ENCODE data around the gene NTHL1. TPM values are rescaled to one million over a fixed set of nuclear protein-coding genes. Genes with fewer than 3 reads are reported as not detected.

Gene NTHL1
- total and polyA plus RNA-seq, 2 of the 4 experiments (the other 2 are of a cell fraction), result 22.8 to 28.0 TPM

- no peak overlapping the region for H2BK20ac ChIP-seq (ENCODE audit: low read depth, low read length)
- no peak overlapping the region for H3K4me2 ChIP-seq (ENCODE audit: low read depth, low read length)
- intact Hi-C loops (cut with micrococcal nuclease) (no loop called here), in situ Hi-C loops (cut with MboI; ENCODE audit: low sequenced_read_pairs) (no loop called here), dilution Hi-C loops (cut with HindIII; ENCODE audit: low sequenced_read_pairs, unreplicated experiment) (no loop called here)
- no peak overlapping the region for H3K18ac ChIP-seq (ENCODE audit: low read depth, low read length)
- H4K20me1 ChIP-seq (ENCODE audit: insufficient read depth, low read length), result no peaks in the 10 kb centered on the region; the same call in 1 of the 2 replicates
- H2BK15ac ChIP-seq (ENCODE audit: low read depth, low read length), result no peak overlapping the region
- no peak overlapping the region for H2BK120ac ChIP-seq (ENCODE audit: low read depth, low read length)
- H3K79me1 ChIP-seq (ENCODE audit: low read depth in 1 of 2, low read length in 2 of 2), result peaks cover 0 to 9% of the 10 kb centered on the region in 2 experiments; a peak in 1 of 4 replicates
- H2AK9ac ChIP-seq (replicated peaks; ENCODE audit: low read depth, low read length, poor library complexity), result no peak overlapping the region
- no peak overlapping the region for H3K14ac ChIP-seq (replicated peaks; ENCODE audit: low read depth, low read length)
- WGBS, 2 experiments (ENCODE audit: extremely low coverage in 2 of 2, insufficient read length in 1 of 2), result 95% methylated on average over 12 of the region's 28 CpGs; no CpG with 5 or more reads in 1 of the 2 experiments
- ATAC-seq (ENCODE audit: low read depth), result no peak
- ChIA-PET POLR2A (ENCODE audit: unreplicated experiment) (no interaction called here), CTCF (no interaction called here)
- H3K4me3 ChIP-seq (ENCODE audit: insufficient read depth, low read depth, low read length), result no peak overlapping the region
- no peaks in the 10 kb centered on the region for H3K27me3 ChIP-seq (ENCODE audit: control insufficient read depth, insufficient read depth, low read length)
- no peak overlapping the region for H4K5ac ChIP-seq (ENCODE audit: low read depth, low read length)
- H3K4ac ChIP-seq (ENCODE audit: low read depth, low read length), result no peak overlapping the region
- H4K91ac ChIP-seq (ENCODE audit: insufficient read depth, low read depth, low read length), result no peak overlapping the region
- H3K36me3 ChIP-seq (ENCODE audit: control insufficient read depth, insufficient read depth, low read length), result peaks cover 64% of the 10 kb centered on the region
- 0 out of 2 replicates have a peak, but pooled peaks cover 5% of the 10 kb centered on the region for H3K9me1 ChIP-seq (ENCODE audit: insufficient read depth, low read length)
- no peaks in the 10 kb centered on the region for H3K4me1 ChIP-seq (ENCODE audit: control insufficient read depth, insufficient read depth, low read length)
- TF ChIP-seq CHD1 (IDR thresholded peaks at IDR 0.05; ENCODE audit: low read depth, low read length) (no peak), FOS (IDR thresholded peaks at IDR 0.05; ENCODE audit: low read depth, low read length) (no peak), SMC3 (IDR thresholded peaks at IDR 0.05; ENCODE audit: low read depth, low read length) (no peak), RFX5 (IDR thresholded peaks at IDR 0.05; ENCODE audit: low read depth, low read length) (no peak), CEBPB (IDR thresholded peaks at IDR 0.05; ENCODE audit: low read depth, low read length) (no peak), MXI1 (IDR thresholded peaks at IDR 0.05; ENCODE audit: borderline replicate concordance, low read depth, low read length) (no peak), NFE2L2 (IDR thresholded peaks at IDR 0.05; ENCODE audit: low read depth, low read length) (no peak), MAZ (IDR thresholded peaks at IDR 0.05; ENCODE audit: borderline replicate concordance, low read depth, low read length) (no peak), MAFK (IDR thresholded peaks at IDR 0.05; ENCODE audit: low read depth, low read length) (no peak), ELK1 (IDR thresholded peaks at IDR 0.05; ENCODE audit: borderline replicate concordance, low read depth, low read length) (no peak), USF2 (IDR thresholded peaks at IDR 0.05; ENCODE audit: low read depth, low read length) (no peak), BHLHE40 (IDR thresholded peaks at IDR 0.05; ENCODE audit: low read depth, low read length) (no peak), RAD21 (IDR thresholded peaks at IDR 0.05; ENCODE audit: low read length) (no peak), RCOR1 (IDR thresholded peaks at IDR 0.05; ENCODE audit: insufficient replicate concordance, low read length) (no peak), CTCF (conservative IDR thresholded peaks at IDR 0.05; ENCODE audit: low read depth, low read length) (no peak), POLR2A (IDR thresholded peaks at IDR 0.05; ENCODE audit: low read depth, low read length) (no peak)
- no peak overlapping the region for H3K56ac ChIP-seq (ENCODE audit: extremely low read depth, insufficient read depth, low read length)
- H3K23ac ChIP-seq (ENCODE audit: low read depth, low read length), result no peak overlapping the region
- H2AFZ ChIP-seq (replicated peaks; ENCODE audit: low read length, poor library complexity), result no peak overlapping the region
- no peak overlapping the region for H2AK5ac ChIP-seq (ENCODE audit: low read depth, low read length)
- H2BK5ac ChIP-seq (ENCODE audit: low read depth, low read length, poor library complexity, severe bottlenecking), result no peak overlapping the region
- no peak overlapping the region for H4K8ac ChIP-seq (ENCODE audit: low read depth in 2 of 2, low read length in 2 of 2)
- no peak overlapping the region for H3K9ac ChIP-seq (ENCODE audit: low read depth, low read length)
- no peak for DNase-seq
- H3K27ac ChIP-seq (ENCODE audit: insufficient read depth, low read length), result no peak overlapping the region
- H3K9me3 ChIP-seq (ENCODE audit: control insufficient read depth, insufficient read depth, low read length), result no peaks in the 10 kb centered on the region
- BruUV-seq (replicated peaks), result no TSS peak
Measured at GRCh38 chr16:2062801-2063200, 15.2 kb upstream of the NTHL1 start.
